NB4 (cell line): ENCODE results near the gene NR4A3.

ENCODE experiments used
- CTCF ChIP-seq: IDR thresholded peaks from one replicate; pipeline ENCODE4 v1.5.1; 2012; ENCODE audit warnings: low read depth, low read length
- MAX ChIP-seq: IDR thresholded peaks from 2 replicates; pipeline ENCODE4 v1.6.1; 2011; ENCODE audit warnings: low read depth, low read length
- MYC ChIP-seq: IDR thresholded peaks from 2 replicates; pipeline ENCODE4 v1.6.1; 2011; ENCODE audit warnings: low read depth, low read length
- POLR2A ChIP-seq: IDR thresholded peaks from 2 replicates; pipeline ENCODE4 v1.6.1; 2011; ENCODE audit warnings: mild to moderate bottlenecking; ENCODE audit not compliant: insufficient read length; ENCODE audit errors: extremely low read depth

- TF ChIP-seq CTCF = no peak
- peak; percentile 42 for TF ChIP-seq POLR2A
- TF ChIP-seq MAX = peak; percentile 78
- TF ChIP-seq MYC = peak; percentile 86
Measured at GRCh38 chr9:99819856-99820684, 1.6 kb upstream of the NR4A3 start.
